ENCODE measurements around the gene SENP1. TPM values are rescaled to one million over a fixed set of nuclear protein-coding genes. Genes with fewer than 3 reads are reported as not detected.

SENP1 gene
- total and polyA plus RNA-seq, 2 experiments from 2014 or later, result 16.7 to 20.4 TPM

- Histone ChIP-seq H3K4me3 (no peak overlapping the region), H3K27ac (no peak overlapping the region), H3K9me3 (ENCODE audit: low read depth) (no peaks in the 10 kb centered on the region), H3K36me3 (peaks cover 39% of the 10 kb centered on the region), H3K27me3 (peaks cover 2% of the 10 kb centered on the region), H3K4me1 (ENCODE audit: low read depth) (no peaks in the 10 kb centered on the region)
- TF ChIP-seq, protein P1, sequence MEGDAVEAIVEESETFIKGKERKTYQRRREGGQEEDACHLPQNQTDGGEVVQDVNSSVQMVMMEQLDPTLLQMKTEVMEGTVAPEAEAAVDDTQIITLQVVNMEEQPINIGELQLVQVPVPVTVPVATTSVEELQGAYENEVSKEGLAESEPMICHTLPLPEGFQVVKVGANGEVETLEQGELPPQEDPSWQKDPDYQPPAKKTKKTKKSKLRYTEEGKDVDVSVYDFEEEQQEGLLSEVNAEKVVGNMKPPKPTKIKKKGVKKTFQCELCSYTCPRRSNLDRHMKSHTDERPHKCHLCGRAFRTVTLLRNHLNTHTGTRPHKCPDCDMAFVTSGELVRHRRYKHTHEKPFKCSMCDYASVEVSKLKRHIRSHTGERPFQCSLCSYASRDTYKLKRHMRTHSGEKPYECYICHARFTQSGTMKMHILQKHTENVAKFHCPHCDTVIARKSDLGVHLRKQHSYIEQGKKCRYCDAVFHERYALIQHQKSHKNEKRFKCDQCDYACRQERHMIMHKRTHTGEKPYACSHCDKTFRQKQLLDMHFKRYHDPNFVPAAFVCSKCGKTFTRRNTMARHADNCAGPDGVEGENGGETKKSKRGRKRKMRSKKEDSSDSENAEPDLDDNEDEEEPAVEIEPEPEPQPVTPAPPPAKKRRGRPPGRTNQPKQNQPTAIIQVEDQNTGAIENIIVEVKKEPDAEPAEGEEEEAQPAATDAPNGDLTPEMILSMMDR (IDR thresholded peaks at IDR 0.05; ENCODE audit: low read depth, low read length), result no peak
- DNase-seq (ENCODE audit: low read depth in 1 of 2, low spot score in 1 of 2), result no peak
Observed at GRCh38 chr12:47993491-47993890, 112.4 kb downstream of the SENP1 start.

Other genes with a start within 250 kb of the SENP1 start
- not detected in 2 replicates for gene VDR, start 201.1 kb downstream of the SENP1 start, total RNA-seq
- not detected in 2 replicates for gene VDR, start 201.1 kb downstream of the SENP1 start, polyA plus RNA-seq
- gene TMEM106C, start 142.5 kb downstream of the SENP1 start, total RNA-seq, result 100 and 102 TPM in 2 replicates
- 108 and 176 TPM in 2 replicates for gene TMEM106C, start 142.5 kb downstream of the SENP1 start, polyA plus RNA-seq
- gene COL2A1, start 101.6 kb downstream of the SENP1 start, total RNA-seq, result 469 and 596 TPM in 2 replicates
- gene COL2A1, start 101.6 kb downstream of the SENP1 start, polyA plus RNA-seq, result 261 and 278 TPM in 2 replicates
- 118 and 152 TPM in 2 replicates for gene PFKM, start 13.3 kb upstream of the SENP1 start, total RNA-seq
- 148 and 163 TPM in 2 replicates for gene PFKM, start 13.3 kb upstream of the SENP1 start, polyA plus RNA-seq
- 41.2 and 47.9 TPM in 2 replicates for gene ASB8, start 51.4 kb upstream of the SENP1 start, total RNA-seq
- 53.0 and 62.0 TPM in 2 replicates for gene ASB8, start 51.4 kb upstream of the SENP1 start, polyA plus RNA-seq
- 0.45 and 1.7 TPM in 2 replicates for gene CCDC184, start 77.6 kb upstream of the SENP1 start, total RNA-seq
- not detected in 2 replicates for gene CCDC184, start 77.6 kb upstream of the SENP1 start, polyA plus RNA-seq
- not detected in 2 replicates for gene OR10AD1, start 97.2 kb upstream of the SENP1 start, total RNA-seq
- gene OR10AD1, start 97.2 kb upstream of the SENP1 start, polyA plus RNA-seq, result not detected in 2 replicates
- gene ZNF641, start 244.8 kb upstream of the SENP1 start, total RNA-seq, result 12.5 and 14.7 TPM in 2 replicates
- 5.3 and 11.1 TPM in 2 replicates for gene ZNF641, start 244.8 kb upstream of the SENP1 start, polyA plus RNA-seq

All from cardiac muscle cell (in vitro differentiated cells and primary cell).